Motor neuron (in vitro differentiated cells): ENCODE measurements around the gene SLC22A31. TPM values are rescaled to one million over a fixed set of nuclear protein-coding genes. Genes with fewer than 3 reads are reported as not detected.
"Not testable (repeated sequence)": the region's sequence is repeated elsewhere in the genome, so short reads cannot be mapped to it uniquely, and the experiment has no call there.

ENCODE experiments used
- ATAC-seq, 8 experiments: fragments of 200-7000 bp; cut with Tn5 transposase; replicated peaks in 6 of 8; 2 replicates each; pipeline ENCODE4 v1.8.0; 2021; ENCODE audit warnings: mild to moderate bottlenecking in 8 of 8, moderate library complexity in 8 of 8
- H3K27ac ChIP-seq, 2 donors: fragments of 250-450 bp; sonication (Bioruptor Pico); 2 replicates each; pipeline ENCODE4 v1.9.0; 2021; ENCODE audit warnings: antibody characterized with exemption in 2 of 2, mild to moderate bottlenecking in 2 of 2, moderate library complexity in 1 of 2
- H3K4me1 ChIP-seq, 2 donors: fragments of 250-450 bp; sonication (Bioruptor Pico); replicated peaks in 1 of 2; 2 replicates each; pipeline ENCODE4 v1.6.1; 2021; ENCODE audit warnings: antibody characterized with exemption in 2 of 2, mild to moderate bottlenecking in 2 of 2, moderate library complexity in 1 of 2
- H3K4me3 ChIP-seq, 5 donors: fragments of 250-450 bp; sonication (Bioruptor Pico); 2 replicates each; pipeline ENCODE4 v1.9.0; 2021; ENCODE audit warnings: antibody characterized with exemption in 5 of 5, mild to moderate bottlenecking in 5 of 5, moderate library complexity in 4 of 5
- WGBS, 10 experiments: fragments of 450-650 bp; shearing (Covaris generic); methylation state at CpG; one replicate each; pipeline ENCODE4 v1.0.0; 2022; 5-methylcytosine and 5-hydroxymethylcytosine counted together
- in situ Hi-C, 9 experiments: fragments of 400-800 bp; cut with MboI; loops; one replicate each; pipeline ENCODE4 v1.15.0; 2021; ENCODE audit warnings: low sequenced_read_pairs in 9 of 9, low pct_unique_long_range_greater_than_20kb in 2 of 9; ENCODE audit not compliant: unreplicated experiment in 9 of 9
- total RNA-seq, 8 experiments: library from RNA; unstranded; fragments of 300-600 nt; gene quantifications; 2 replicates each; pipeline versions ENCODE4 v1.2.3 to v1.2.4, GENCODE V29; 2022

SLC22A31 gene
- 1 to 10 TPM in 1 of 8 experiments, under 1 TPM in 4, not detected in 3; 0.15 to 1.3 (median 0.71) TPM for total RNA-seq

- 0 to 80% (median 7%) methylated on average over 2 to 3 of the region's 28 CpGs; no CpG with 5 or more reads in 7 of the 10 experiments for WGBS, 10 experiments
- Histone ChIP-seq H3K4me3 (peak within 1 kb of the TSS; percentile 20 to 34 (median 28)), H3K27ac (no peak within 1 kb of the TSS), H3K4me1 (peaks cover 0 to 5% of the 10 kb centered on the region in 2 donors)
- ATAC-seq = no peak
- in situ Hi-C loops = loop anchor here in 2 of 9 experiments (25.0 kb wide), 2 partner anchors 263 to 463 kb away; no protein-coding TSS in a partner anchor
These were observed at the start of gene SLC22A31 for GRCh38 chr16:89200124-89200849. Gene SLC22A31, minus strand, starts transcription at chr16:89200537. Its CDS starts 36 bp downstream, at chr16:89200501.

- in situ Hi-C loops = loop anchor here in 1 of 9 experiments (25.0 kb wide), 1 partner anchor 239 kb away; the partner anchor contains the start of gene ANKRD11
These were observed 48.1 kb upstream of the SLC22A31 start for GRCh38 chr16:89248196-89248982.

GRCh38 chr16:89247734-89248075 is 47.4 kb upstream of the SLC22A31 start:
- H3K4me3 ChIP-seq = peak overlapping the region; percentile 50 to 92 (median 59)
- H3K27ac ChIP-seq, H3K4me1 ChIP-seq: not testable (repeated sequence)
- no CpG with 5 or more reads among the region's 45 CpGs for whole genome bisulfite sequencing, 10 experiments
- in situ Hi-C loops = loop anchor here in 1 of 9 experiments (25.0 kb wide), 1 partner anchor 240 kb away; the partner anchor contains the start of gene ANKRD11
- peak in 7 of 8 experiments; percentile 10 to 63 (median 51) for ATAC-seq

More at GRCh38 chr16:89248196-89248982, 48.1 kb upstream of the SLC22A31 start:
- no peak overlapping the region for H3K27ac ChIP-seq
- H3K4me3 ChIP-seq = peak overlapping the region; percentile 50 to 92 (median 59)
- WGBS, 10 experiments = 78 to 87% (median 80%) methylated on average over 1 to 23 of the region's 69 CpGs; no CpG with 5 or more reads in 7 of the 10 experiments
- ATAC-seq = no peak
- H3K4me1 ChIP-seq = no peaks in the 10 kb centered on the region

- in situ Hi-C loops = loop anchor here in 1 of 9 experiments (25.0 kb wide), 1 partner anchor 240 kb away; the partner anchor contains the start of gene ANKRD11
- 9 to 53% methylated on average over 3 to 4 of the region's 78 CpGs; no CpG with 5 or more reads in 8 of the 10 experiments for WGBS, 10 experiments
- ATAC-seq = peak; percentile 87 to 94 (median 90)
- Histone ChIP-seq H3K4me1 (no peaks in the 10 kb centered on the region), H3K4me3 (peak overlapping the region; percentile 50 to 92 (median 59)), H3K27ac (peak overlapping the region; percentile 3 to 72)
These were observed 46.8 kb upstream of the SLC22A31 start for GRCh38 chr16:89246903-89247733.

GRCh38 chr16:89246383-89246902 is 46.1 kb upstream of the SLC22A31 start:
- 43 to 100% (median 94%) methylated on average over 1 to 8 of the region's 13 CpGs; no CpG with 5 or more reads in 4 of the 10 experiments for WGBS, 10 experiments
- Histone ChIP-seq H3K4me1 (peaks cover 0 to 2% of the 10 kb centered on the region in 2 donors), H3K4me3 (peak overlapping the region; percentile 50 to 92 (median 59)), H3K27ac (peak overlapping the region in 1 of 2 donors; percentile 72)
- in situ Hi-C loops = loop anchor here in 1 of 9 experiments (25.0 kb wide), 1 partner anchor 241 kb away; the partner anchor contains the start of gene ANKRD11
- no peak for ATAC-seq

GRCh38 chr16:89244754-89245153 is 44.4 kb upstream of the SLC22A31 start:
- 0 to 100% (median 40%) methylated on average over 1 to 8 of the region's 12 CpGs; no CpG with 5 or more reads in 3 of the 10 experiments for WGBS, 10 experiments
- Histone ChIP-seq H3K4me1 (peaks cover 0 to 2% of the 10 kb centered on the region in 2 donors), H3K27ac (no peak overlapping the region), H3K4me3 (no peak overlapping the region)
- ATAC-seq = no peak
- in situ Hi-C loops = loop anchor here in 1 of 9 experiments (25.0 kb wide), 1 partner anchor 243 kb away; the partner anchor contains the start of gene ANKRD11

- WGBS, 10 experiments = 46 to 87% (median 62%) methylated on average over 2 to 11 of the region's 13 CpGs; no CpG with 5 or more reads in 4 of the 10 experiments
- H3K4me1 ChIP-seq, H3K27ac ChIP-seq, ATAC-seq, H3K4me3 ChIP-seq: not testable (repeated sequence)
- in situ Hi-C loops = loop anchor here in 1 of 9 experiments (25.0 kb wide), 1 partner anchor 243 kb away; the partner anchor contains the start of gene ANKRD11
These were observed 43.9 kb upstream of the SLC22A31 start for GRCh38 chr16:89244264-89244663.

GRCh38 chr16:89243664-89244063 is 43.3 kb upstream of the SLC22A31 start:
- 40 to 68% (median 60%) methylated on average over 1 to 3 of the region's 5 CpGs; no CpG with 5 or more reads in 7 of the 10 experiments for WGBS, 10 experiments
- in situ Hi-C loops = loop anchor here in 1 of 9 experiments (25.0 kb wide), 1 partner anchor 244 kb away; the partner anchor contains the start of gene ANKRD11

GRCh38 chr16:89242795-89243200 is 42.5 kb upstream of the SLC22A31 start:
- ATAC-seq = no peak
- WGBS, 10 experiments = 20 to 40% methylated on average over 1 to 2 of the region's 12 CpGs; no CpG with 5 or more reads in 8 of the 10 experiments
- in situ Hi-C loops = loop anchor here in 1 of 9 experiments (25.0 kb wide), 1 partner anchor 245 kb away; the partner anchor contains the start of gene ANKRD11
- no peak overlapping the region for H3K27ac ChIP-seq
- no peak overlapping the region for H3K4me3 ChIP-seq
- H3K4me1 ChIP-seq = peaks cover 0 to 2% of the 10 kb centered on the region in 2 donors

More at GRCh38 chr16:89243664-89244063, 43.3 kb upstream of the SLC22A31 start:
- peaks cover 0 to 2% of the 10 kb centered on the region in 2 donors for H3K4me1 ChIP-seq
- no peak overlapping the region for H3K27ac ChIP-seq
- no peak for ATAC-seq
- no peak overlapping the region for H3K4me3 ChIP-seq

- Histone ChIP-seq H3K4me1 (peaks cover 0 to 2% of the 10 kb centered on the region in 2 donors), H3K27ac (peak overlapping the region; percentile 84 to 89), H3K4me3 (peak overlapping the region; percentile 61 to 96 (median 91))
- in situ Hi-C loops = loop anchor here in 1 of 9 experiments (25.0 kb wide), 1 partner anchor 246 kb away; the partner anchor contains the start of gene ANKRD11
- WGBS, 10 experiments = 0 to 32% (median 7%) methylated on average over 2 to 17 of the region's 39 CpGs
- peak; percentile 70 to 90 (median 84) for ATAC-seq
These were observed 41.1 kb upstream of the SLC22A31 start for GRCh38 chr16:89241187-89242007.

GRCh38 chr16:89237733-89238132 is 37.4 kb upstream of the SLC22A31 start:
- peaks cover 0 to 2% of the 10 kb centered on the region in 2 donors for H3K4me1 ChIP-seq
- in situ Hi-C loops = loop anchor here in 1 of 9 experiments (25.0 kb wide), 1 partner anchor 250 kb away; the partner anchor contains the start of gene ANKRD11
- ATAC-seq = no peak
- H3K27ac ChIP-seq = no peak overlapping the region
- WGBS, 10 experiments = 83 to 100% (median 100%) methylated on average over 1 to 3 of the region's 3 CpGs; no CpG with 5 or more reads in 2 of the 10 experiments
- H3K4me3 ChIP-seq = no peak overlapping the region
